Activated naive CD8-positive, alpha-beta T cell treated with anti-CD3 and anti-CD28 coated beads, Interleukin-2, amount 10 ng/mL, durations not matched to agents 7 days and 5 days (primary cell): ENCODE results near the gene MAVS. TPM values are rescaled to one million over a fixed set of nuclear protein-coding genes. Genes with fewer than 3 reads are reported as not detected.
A peak's percentile ranks its signal among the peaks of the same experiment; 100 is the strongest.
"Not testable (repeated sequence)": the region's sequence is repeated elsewhere in the genome, so short reads cannot be mapped to it uniquely, and the experiment has no call there.

Experiments used
- ATAC-seq: fragments of 150-1000 bp; cut with Tn5 transposase; one replicate; pipeline ENCODE4 v1.10.0; 2021; ENCODE audit warnings: low read depth, moderate library complexity
- POLR2A ChIA-PET: fragments of 350-600 bp; sonication (Branson Sonifier 250); formaldehyde crosslinking; loops from one replicate; lab custom pipeline; 2021; ENCODE audit warnings: antibody characterized with exemption; lab: Charles Lee
- DNase-seq: peaks from one replicate; pipeline ENCODE4 v3.0.0; 2021
- H3K27ac Mint-ChIP-seq: one replicate; pipeline ENCODE4 v1.8.0; 2022; ENCODE audit warnings: mild to moderate bottlenecking, mixed read lengths
- H3K27me3 Mint-ChIP-seq: one replicate; pipeline ENCODE4 v1.8.0; 2022; ENCODE audit warnings: mild to moderate bottlenecking, moderate library complexity, mixed read lengths
- H3K36me3 Mint-ChIP-seq: one replicate; pipeline ENCODE4 v1.8.0; 2021; ENCODE audit warnings: mild to moderate bottlenecking, mixed read lengths
- H3K4me1 Mint-ChIP-seq: one replicate; pipeline ENCODE4 v1.8.0; 2021; ENCODE audit warnings: mixed read lengths
- H3K4me3 Mint-ChIP-seq: one replicate; pipeline ENCODE4 v1.8.0; 2022; ENCODE audit warnings: mild to moderate bottlenecking, moderate library complexity, mixed read lengths
- H3K9me3 Mint-ChIP-seq: one replicate; pipeline ENCODE4 v1.8.0; 2021; ENCODE audit warnings: mixed read lengths
- total RNA-seq, 2 experiments: library from RNA; stranded (reverse); gene quantifications; one replicate each; pipeline ENCODE4 v1.2.3, GENCODE V29; 2021

Gene MAVS
- total RNA-seq, 2 experiments from 2014 or later, result 36.3 to 36.8 TPM

DNA sequence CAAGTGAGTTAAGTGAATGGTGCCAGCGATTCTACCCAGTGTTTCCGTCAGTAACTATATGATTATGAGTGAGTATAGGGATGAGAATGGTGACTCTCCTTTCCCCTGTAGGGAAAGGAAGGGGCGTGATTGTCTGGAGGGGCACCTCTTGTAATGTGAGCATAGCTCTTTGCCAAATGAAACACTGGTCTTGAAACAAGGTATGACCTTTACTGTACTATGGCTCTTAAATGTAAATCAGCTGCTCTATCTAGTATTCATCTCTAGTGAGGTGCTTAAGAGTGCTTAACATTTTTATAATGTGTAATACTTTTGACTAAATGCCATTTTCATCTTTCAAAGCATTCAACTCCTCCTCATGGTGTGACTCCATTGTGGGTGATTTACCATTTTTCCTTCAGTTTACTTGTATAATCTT lies 53.6 kb downstream of the MAVS start:
- H3K4me3 Mint-ChIP-seq, result no peak overlapping the region
- no peak overlapping the region for H3K27ac Mint-ChIP-seq

DNA sequence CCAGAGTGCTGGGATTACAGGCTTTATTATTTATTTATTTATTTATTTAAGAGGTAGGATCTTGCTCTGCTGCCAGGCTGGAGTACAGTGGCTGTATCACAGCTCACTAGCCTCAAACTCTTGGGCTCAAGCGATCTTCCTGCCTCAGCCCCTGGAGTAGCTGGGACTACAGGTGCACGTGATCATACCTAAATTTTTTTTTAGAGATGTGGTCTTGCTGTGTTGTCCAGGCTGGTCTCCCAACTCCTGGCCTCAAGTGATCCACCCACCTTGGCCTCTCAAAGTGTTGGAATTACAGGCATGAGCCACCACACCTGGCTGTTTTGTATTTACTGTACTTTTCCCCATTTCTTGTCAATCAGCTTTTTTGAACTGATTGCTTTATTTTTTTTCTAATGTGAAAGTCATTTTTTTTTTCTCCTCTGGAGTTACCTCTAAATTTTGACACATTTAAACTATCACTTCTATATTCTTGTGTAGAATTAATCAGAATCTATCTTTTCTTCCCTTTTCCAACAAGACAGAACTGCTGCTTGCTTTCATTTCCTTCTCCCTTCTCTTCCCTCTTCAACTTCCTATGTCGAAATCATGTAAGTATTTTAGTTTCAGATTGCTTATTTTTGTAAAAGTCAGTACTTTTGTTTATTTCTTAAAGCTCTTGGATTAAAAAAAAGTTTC lies 54.5 kb downstream of the MAVS start:
- POLR2A ChIA-PET, result interaction anchor here (0.5 to 1.1 kb wide), 3 partner anchors 10 to 88 kb away, joined by 3 to 8 read pairs (median 5); no protein-coding TSS in a partner anchor
- no peaks in the 10 kb centered on the region for H3K9me3 Mint-ChIP-seq
- peak overlapping the region; percentile 25 for H3K27ac Mint-ChIP-seq
- no peaks in the 10 kb centered on the region for H3K27me3 Mint-ChIP-seq
- DNase-seq, result no peak
- H3K36me3 Mint-ChIP-seq, result peaks cover 11% of the 10 kb centered on the region
- no peak overlapping the region for H3K4me3 Mint-ChIP-seq
- ATAC-seq, result no peak
- H3K4me1 Mint-ChIP-seq, result peaks cover 47% of the 10 kb centered on the region

More for the DNA sequence above, 53.6 kb downstream of the MAVS start:
- H3K9me3 Mint-ChIP-seq, result no peaks in the 10 kb centered on the region
- ATAC-seq, result no peak
- DNase-seq, result no peak
- H3K4me1 Mint-ChIP-seq, result peaks cover 50% of the 10 kb centered on the region
- no peaks in the 10 kb centered on the region for H3K27me3 Mint-ChIP-seq
- POLR2A ChIA-PET, result interaction anchor here (0.9 kb wide), 1 partner anchor 10 kb away, joined by 3 read pairs; no protein-coding TSS in a partner anchor
- H3K36me3 Mint-ChIP-seq, result peaks cover 14% of the 10 kb centered on the region

DNA sequence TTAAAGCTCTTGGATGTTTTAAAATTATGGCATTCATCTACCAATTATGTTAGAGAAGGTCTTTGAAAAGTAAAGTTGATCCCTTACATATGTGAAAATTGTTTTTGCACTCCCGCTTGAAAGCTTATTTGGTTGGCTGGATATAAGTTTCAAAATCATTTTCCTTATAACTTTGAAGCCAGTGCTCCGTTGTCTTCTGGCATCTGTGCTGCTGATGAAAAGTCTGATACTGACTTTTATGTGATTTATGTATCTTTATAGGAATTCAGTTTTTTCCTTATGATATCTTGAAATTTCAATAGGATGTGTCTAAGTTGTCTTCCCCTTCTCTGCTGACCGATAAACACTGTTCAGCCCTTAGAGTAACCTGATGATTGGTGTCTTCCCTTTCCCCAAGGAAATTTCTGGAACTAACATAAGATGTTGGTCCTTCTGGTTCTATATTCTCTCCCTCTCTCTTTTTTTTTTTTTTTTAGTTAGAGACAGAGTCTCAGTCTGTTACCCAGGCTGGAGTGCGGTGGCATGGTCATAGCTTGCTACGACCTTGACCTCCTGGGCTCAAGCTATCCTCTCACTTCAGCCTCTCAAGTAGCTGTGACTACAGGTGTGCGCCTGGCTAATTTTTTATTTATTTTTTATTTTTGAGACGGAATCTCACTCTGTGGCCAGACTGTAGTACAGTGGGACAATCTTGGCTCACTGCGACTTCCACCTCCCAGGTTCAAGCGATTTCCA lies 55.2 kb downstream of the MAVS start:
- no peak for DNase-seq
- POLR2A ChIA-PET, result interaction anchor here (0.5 to 1.1 kb wide), 3 partner anchors 11 to 88 kb away, joined by 3 to 8 read pairs (median 5); no protein-coding TSS in a partner anchor
- Mint-ChIP-seq H3K4me3 (no peak overlapping the region), H3K36me3 (peaks cover 11% of the 10 kb centered on the region), H3K27ac (peak overlapping the region; percentile 7), H3K9me3 (no peaks in the 10 kb centered on the region), H3K4me1 (peaks cover 48% of the 10 kb centered on the region), H3K27me3 (no peaks in the 10 kb centered on the region)
- no peak for ATAC-seq

DNA sequence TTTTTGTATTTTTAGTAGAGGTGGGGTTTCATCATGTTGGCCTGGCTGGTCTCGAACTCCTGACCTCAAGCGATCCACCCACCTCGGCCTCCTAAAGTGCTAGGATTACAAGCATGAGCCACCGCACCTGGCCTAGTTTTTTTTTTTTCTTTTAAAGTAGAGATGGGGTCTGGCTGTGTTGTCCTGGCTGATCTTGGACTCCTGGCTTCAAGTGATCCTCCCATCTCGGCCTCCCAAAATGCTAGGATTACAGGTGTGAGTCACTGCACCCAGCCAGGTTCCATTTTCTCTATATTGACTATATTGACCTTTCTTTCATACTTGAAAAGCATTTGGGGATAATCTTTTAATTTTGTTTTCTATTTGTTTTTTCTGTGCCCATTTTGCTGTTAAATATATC lies 55.8 kb downstream of the MAVS start:
- H3K9me3 Mint-ChIP-seq, result no peaks in the 10 kb centered on the region
- POLR2A ChIA-PET, result interaction anchor here (0.6 to 0.7 kb wide), 3 partner anchors 11 to 107 kb away, joined by 3 read pairs; partner anchors contain the start of gene CDC25B
- H3K27me3 Mint-ChIP-seq, result no peaks in the 10 kb centered on the region
- no peak overlapping the region for H3K27ac Mint-ChIP-seq
- DNase-seq (no peak), ATAC-seq (no peak)
- peaks cover 45% of the 10 kb centered on the region for H3K4me1 Mint-ChIP-seq
- no peak overlapping the region for H3K4me3 Mint-ChIP-seq
- peaks cover 8% of the 10 kb centered on the region for H3K36me3 Mint-ChIP-seq

DNA sequence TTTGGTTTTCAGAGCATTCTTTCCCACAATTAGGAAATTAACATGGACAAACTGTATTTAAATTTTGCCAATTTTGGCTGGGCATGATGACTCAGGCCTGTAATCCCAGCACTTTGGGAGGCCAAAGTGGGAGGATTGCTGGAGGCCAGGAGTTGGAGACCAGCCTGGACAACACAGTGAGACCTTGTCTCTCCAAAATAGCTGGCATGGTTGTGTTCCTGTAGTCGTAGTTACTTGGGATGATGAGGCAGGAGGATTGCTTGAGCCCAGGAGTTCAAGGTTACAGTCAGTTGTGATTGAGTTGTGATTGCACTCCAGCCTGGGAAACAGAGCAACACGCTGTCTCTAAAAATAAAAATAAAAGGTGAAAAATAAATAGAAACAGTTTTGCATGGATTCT lies 57.6 kb downstream of the MAVS start:
- no peaks in the 10 kb centered on the region for H3K9me3 Mint-ChIP-seq
- ATAC-seq (no peak), DNase-seq (no peak)
- H3K4me1 Mint-ChIP-seq, result peaks cover 46% of the 10 kb centered on the region
- no peak overlapping the region for H3K27ac Mint-ChIP-seq
- H3K4me3 Mint-ChIP-seq, result no peak overlapping the region
- H3K27me3 Mint-ChIP-seq, result no peaks in the 10 kb centered on the region
- POLR2A ChIA-PET, result no interaction called here
- peaks cover 21% of the 10 kb centered on the region for H3K36me3 Mint-ChIP-seq

DNA sequence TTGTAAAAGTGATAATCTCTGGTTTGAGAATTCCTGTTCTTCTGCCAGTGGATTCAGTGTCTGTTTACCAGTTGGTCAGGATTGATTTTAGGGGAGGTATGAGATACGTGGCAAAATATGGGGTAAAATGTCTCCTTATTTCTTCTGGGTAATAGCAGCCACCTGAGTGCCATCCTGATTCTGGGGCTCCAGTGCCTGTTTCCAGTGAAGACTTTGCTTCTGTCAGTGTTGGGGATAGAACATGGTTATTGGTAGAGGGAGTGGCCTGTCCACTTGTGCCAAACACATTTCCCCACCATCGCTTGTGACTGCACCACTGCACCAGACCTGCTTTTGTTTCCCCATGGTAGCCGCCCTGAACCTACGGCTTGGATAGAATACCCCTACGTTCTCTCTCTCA lies 58.2 kb downstream of the MAVS start:
- H3K27ac Mint-ChIP-seq, result no peak overlapping the region
- H3K9me3 Mint-ChIP-seq, result no peaks in the 10 kb centered on the region
- no peak overlapping the region for H3K4me3 Mint-ChIP-seq
- no peak for DNase-seq
- ATAC-seq, result no peak
- H3K4me1 Mint-ChIP-seq, result peaks cover 42% of the 10 kb centered on the region
- POLR2A ChIA-PET, result interaction anchor here (0.7 kb wide), 1 partner anchor 90 kb away, joined by 4 read pairs; no protein-coding TSS in a partner anchor
- peaks cover 23% of the 10 kb centered on the region for H3K36me3 Mint-ChIP-seq
- H3K27me3 Mint-ChIP-seq, result no peaks in the 10 kb centered on the region

DNA sequence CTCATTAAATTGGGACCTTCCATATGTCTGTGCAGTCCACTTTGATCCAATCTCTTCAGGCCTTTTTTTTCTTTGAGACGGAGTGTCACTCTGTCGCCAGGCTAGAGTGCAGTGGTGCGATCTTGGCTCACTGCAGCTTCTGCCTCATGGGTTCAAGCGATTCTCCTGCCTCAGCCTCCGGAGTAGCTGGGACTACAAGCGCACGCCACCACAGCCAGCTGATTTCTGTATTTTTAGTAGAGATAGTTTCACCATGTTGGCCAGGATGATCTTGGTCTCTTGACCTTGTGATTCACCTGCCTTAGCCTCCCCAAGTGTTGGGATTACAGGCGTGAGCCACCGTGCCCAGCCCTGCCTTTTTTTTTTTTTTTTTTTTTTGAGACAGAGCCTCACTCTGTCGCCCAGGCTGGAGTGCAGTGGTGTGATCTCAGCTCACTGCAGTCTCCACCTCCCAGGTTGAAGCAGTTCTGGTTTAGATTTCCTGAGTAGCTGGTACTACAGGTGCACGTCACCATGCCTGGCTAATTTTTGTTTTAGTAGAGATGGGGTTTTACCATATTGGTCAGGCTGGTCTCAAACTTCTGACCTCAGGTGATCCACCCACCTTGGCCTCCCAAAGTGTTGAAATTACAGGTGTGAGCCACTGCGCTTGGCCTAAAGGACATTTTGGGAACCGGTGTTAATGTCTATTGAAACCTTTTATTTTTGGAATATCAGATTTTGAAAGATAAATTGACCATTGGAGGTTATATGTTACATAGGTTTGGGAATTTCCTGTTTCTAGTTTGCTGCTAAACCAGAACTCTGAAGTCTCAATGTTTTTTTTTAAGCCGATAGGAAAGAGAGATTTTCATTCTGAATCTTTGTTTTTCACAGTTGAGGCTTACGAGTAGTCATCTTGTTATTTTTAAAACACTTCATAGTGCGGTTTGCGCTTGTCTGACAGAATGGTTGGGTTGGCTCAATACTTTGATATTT lies 60.4 kb downstream of the MAVS start:
- peaks cover 29% of the 10 kb centered on the region for H3K4me1 Mint-ChIP-seq
- H3K9me3 Mint-ChIP-seq, DNase-seq, POLR2A ChIA-PET, H3K27me3 Mint-ChIP-seq: not testable (repeated sequence)
- peaks cover 33% of the 10 kb centered on the region for H3K36me3 Mint-ChIP-seq
- peak overlapping the region; percentile 61 for H3K4me3 Mint-ChIP-seq
- H3K27ac Mint-ChIP-seq, result peak overlapping the region; percentile 83
- ATAC-seq, result peak; percentile 94

DNA sequence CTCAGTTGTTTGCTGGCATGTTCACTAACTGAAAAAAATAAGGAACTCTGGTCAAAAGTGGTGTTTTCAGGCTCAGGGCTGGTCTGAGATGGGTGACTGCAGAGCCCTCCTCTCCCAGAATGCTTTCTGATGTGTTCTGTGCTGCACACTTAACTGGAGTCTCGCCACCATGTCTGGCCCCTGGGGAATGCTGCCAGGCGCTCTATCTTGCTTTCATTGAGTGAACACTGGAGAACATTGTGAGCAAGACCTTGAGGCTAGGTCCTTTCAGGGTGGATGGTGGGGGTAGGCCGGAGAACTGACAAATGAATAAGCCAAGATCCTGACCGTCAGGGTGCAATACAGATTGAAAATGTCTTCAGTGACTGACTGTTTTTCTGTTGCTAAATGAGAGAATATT lies 62.0 kb downstream of the MAVS start:
- DNase-seq (no peak), ATAC-seq (no peak)
- Mint-ChIP-seq H3K27me3 (no peaks in the 10 kb centered on the region), H3K4me3 (no peak overlapping the region), H3K27ac (peak overlapping the region; percentile 54), H3K9me3 (no peaks in the 10 kb centered on the region), H3K36me3 (peaks cover 44% of the 10 kb centered on the region), H3K4me1 (peaks cover 26% of the 10 kb centered on the region)
- POLR2A ChIA-PET, result no interaction called here

DNA sequence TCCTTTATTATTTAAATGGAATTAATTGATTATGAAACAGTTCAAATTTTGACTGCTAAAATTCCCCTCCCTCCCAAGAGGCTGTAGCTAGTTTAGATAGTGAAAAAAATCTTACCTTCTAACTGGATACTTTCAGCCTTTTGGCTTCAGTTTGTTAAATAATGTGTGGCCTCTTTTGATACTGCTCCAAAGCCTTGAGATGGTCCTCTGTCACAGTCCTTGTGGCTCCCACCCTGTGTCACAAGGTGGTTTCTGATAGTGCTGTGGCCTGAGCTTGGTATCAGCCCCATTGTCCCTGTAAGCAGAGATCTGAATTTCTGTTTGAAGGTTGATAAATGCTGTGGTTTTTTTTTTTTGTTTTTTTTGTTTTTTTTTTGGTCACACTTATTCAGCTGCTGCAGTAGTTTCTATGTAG lies 63.3 kb downstream of the MAVS start:
- Mint-ChIP-seq H3K4me1 (peaks cover 20% of the 10 kb centered on the region), H3K9me3 (no peaks in the 10 kb centered on the region)
- POLR2A ChIA-PET, result interaction anchor here (0.7 kb wide), 1 partner anchor 10 kb away, joined by 3 read pairs; no protein-coding TSS in a partner anchor

DNA sequence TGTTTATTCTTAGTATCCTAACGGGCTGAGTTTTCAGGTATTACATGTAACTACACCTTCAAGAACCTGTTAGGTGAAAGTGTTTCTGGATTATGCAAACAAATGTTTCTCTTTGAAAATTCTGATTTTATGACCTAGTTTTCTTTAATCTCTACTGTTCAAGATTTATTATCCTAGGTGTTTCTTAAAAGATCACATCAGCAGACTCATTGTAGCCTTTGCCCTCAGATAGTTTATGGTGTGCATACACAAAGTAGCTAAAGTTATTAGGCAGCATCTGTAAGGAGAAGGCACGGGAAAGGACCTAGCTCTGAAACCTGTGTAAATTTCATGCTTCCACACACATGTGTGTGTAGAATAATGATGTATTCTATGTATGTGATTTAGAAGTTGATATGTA lies 64.2 kb downstream of the MAVS start:
- Mint-ChIP-seq H3K27me3 (no peaks in the 10 kb centered on the region), H3K4me1 (peaks cover 23% of the 10 kb centered on the region), H3K9me3 (no peaks in the 10 kb centered on the region), H3K4me3 (no peak overlapping the region), H3K36me3 (peaks cover 56% of the 10 kb centered on the region), H3K27ac (no peak overlapping the region)
- no peak for ATAC-seq
- no peak for DNase-seq
- POLR2A ChIA-PET, result no interaction called here

More for the DNA sequence above, 63.3 kb downstream of the MAVS start:
- ATAC-seq, result no peak
- Mint-ChIP-seq H3K27ac (no peak overlapping the region), H3K4me3 (no peak overlapping the region), H3K36me3 (peaks cover 52% of the 10 kb centered on the region), H3K27me3 (no peaks in the 10 kb centered on the region)
- no peak for DNase-seq

DNA sequence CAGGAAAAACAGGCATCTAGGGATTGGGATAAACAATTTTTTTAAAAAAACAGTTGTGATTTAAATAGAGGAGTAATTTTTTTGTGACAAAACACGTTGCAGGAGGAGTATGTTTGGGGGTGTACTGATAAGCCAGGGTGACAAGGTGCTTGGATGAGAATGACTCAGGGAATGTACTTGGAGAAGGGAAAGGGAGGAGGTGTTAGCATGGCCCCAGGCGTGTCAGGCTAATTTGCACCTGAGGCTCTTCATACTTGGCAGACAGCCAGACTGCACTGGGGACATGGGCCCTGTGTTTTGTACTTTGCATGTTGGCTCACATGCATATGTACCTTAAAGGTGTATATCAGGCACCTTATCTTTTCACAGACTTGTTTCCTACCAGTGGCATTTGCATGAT lies 65.3 kb downstream of the MAVS start:
- ATAC-seq, result no peak
- peak overlapping the region; percentile 16 for H3K27ac Mint-ChIP-seq

DNA sequence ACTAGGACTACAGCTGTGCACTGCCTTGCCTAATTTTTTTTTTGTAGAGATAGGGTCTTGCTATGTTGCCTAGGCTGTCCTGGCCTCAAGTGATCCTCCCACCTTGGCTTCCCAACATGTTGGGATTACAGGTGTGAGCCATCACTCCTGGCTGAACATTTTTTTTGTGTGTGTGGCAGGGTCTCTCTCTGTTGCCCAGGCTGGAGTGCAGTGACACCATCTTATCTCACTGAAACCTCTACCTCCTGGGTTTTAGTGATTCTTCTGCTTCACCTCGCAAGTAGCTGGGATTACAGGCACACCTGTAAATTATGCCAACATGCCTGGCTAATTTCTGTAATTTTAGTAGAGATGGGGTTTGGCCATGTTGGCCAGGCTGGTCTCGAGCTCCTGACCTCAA lies 67.8 kb downstream of the MAVS start:
- POLR2A ChIA-PET, result no interaction called here
- Mint-ChIP-seq H3K4me3 (no peak overlapping the region), H3K4me1 (peaks cover 16% of the 10 kb centered on the region), H3K9me3 (no peaks in the 10 kb centered on the region), H3K36me3 (peaks cover 58% of the 10 kb centered on the region), H3K27ac (no peak overlapping the region), H3K27me3 (no peaks in the 10 kb centered on the region)
- DNase-seq (no peak), ATAC-seq (no peak)

More for the DNA sequence above, 65.3 kb downstream of the MAVS start:
- DNase-seq, result no peak
- POLR2A ChIA-PET, result no interaction called here
- no peaks in the 10 kb centered on the region for H3K27me3 Mint-ChIP-seq
- no peak overlapping the region for H3K4me3 Mint-ChIP-seq
- peaks cover 19% of the 10 kb centered on the region for H3K4me1 Mint-ChIP-seq
- peaks cover 63% of the 10 kb centered on the region for H3K36me3 Mint-ChIP-seq
- no peaks in the 10 kb centered on the region for H3K9me3 Mint-ChIP-seq

DNA sequence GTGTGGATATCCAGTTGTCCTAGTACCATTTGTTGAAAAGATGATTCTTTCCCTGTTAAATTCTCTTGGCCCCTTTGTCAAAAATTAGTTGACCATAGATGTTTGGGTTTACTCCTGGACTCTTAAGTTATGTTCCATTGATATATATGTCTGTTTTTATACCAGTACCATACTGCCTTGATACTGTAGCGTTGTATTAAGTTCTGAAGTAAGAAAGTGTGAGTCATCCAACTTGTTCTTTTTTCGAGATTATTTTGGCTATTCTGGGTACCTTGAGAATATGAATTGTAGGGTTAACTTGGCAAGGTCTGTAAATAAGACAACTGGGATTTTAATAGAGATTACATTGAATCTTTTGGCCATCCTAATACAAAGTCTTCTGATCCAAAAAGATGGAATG lies 69.1 kb downstream of the MAVS start:
- DNase-seq, result no peak
- Mint-ChIP-seq H3K27ac (no peak overlapping the region), H3K4me3 (no peak overlapping the region), H3K9me3 (no peaks in the 10 kb centered on the region), H3K4me1 (peaks cover 13% of the 10 kb centered on the region), H3K27me3 (no peaks in the 10 kb centered on the region), H3K36me3 (peaks cover 49% of the 10 kb centered on the region)
- POLR2A ChIA-PET, result no interaction called here
- ATAC-seq, result no peak
